Stimulated activated CD8-positive, alpha-beta memory T cell treated with anti-CD3 and anti-CD28 coated beads, Interleukin-15, amount 100 ng/mL, for 48 hours (primary cell): ENCODE measurements around the gene XCL1.
A peak's percentile ranks its signal among the peaks of the same experiment; 100 is the strongest.
"Not testable (repeated sequence)": the region's sequence is repeated elsewhere in the genome, so short reads cannot be mapped to it uniquely, and the experiment has no call there.

ENCODE experiments used
- DNase-seq, 2 donors: peaks; one replicate each; pipeline ENCODE4 v3.0.0-alpha.2; 2020; ENCODE audit warnings: low read depth in 2 of 2

Gene XCL1

DNA sequence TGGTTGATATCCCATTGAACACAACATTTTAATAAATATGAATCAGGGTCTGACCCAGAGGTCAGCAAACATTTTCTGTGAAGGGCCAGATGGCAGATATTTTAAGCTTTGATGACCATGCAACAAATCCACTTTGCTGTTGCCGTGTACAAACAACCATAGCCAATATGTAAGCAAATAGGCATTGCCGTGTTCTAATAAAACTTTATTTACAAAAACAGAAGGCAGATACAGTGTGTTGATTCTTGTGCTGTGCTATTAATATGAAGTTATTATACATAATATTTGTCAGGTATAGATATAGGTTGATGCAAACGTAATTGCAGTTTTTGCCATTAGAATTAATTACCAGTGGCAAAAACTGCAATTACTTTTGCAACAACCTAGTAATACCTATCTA lies 8.8 kb upstream of the XCL1 start:
- no peak for DNase-seq

DNA sequence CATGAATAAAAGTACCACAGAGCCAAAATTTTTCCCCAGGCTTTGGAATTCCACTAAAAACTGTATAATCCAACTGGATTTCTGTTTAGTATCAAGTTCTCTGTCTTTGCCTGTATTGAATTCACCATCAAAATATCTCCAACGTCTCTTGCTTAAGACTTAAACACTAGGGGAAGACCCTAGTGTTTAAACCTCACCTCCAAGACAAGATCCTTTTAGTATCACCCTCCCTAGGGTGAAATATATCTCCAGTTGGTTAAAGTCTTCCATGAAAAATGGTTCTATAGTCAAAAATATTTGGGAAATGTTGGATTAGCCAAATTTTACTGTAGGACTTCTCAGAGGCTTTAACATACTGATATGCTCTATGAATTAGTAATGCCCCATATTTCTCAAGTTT lies 8.1 kb upstream of the XCL1 start:
- DNase-seq = no peak

DNA sequence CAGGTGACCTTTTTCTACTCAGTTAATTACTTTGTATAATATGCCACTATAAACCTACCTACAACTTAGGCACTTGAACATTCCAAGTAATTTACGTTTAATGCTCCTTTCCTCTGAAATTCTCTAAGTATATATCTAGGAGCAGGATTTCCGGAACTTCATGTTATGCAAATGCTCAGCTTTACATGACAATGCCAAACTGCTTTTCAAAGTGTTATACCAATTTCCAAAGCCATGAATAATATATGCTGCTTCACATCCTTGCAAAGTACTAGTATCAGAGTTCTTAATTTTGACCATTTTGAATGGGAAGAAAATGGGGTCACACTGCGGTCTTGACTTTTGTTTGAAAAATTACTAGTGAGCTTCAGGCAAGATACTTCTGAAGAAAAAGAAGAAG lies 5.8 kb upstream of the XCL1 start:
- DNase-seq = no peak

DNA sequence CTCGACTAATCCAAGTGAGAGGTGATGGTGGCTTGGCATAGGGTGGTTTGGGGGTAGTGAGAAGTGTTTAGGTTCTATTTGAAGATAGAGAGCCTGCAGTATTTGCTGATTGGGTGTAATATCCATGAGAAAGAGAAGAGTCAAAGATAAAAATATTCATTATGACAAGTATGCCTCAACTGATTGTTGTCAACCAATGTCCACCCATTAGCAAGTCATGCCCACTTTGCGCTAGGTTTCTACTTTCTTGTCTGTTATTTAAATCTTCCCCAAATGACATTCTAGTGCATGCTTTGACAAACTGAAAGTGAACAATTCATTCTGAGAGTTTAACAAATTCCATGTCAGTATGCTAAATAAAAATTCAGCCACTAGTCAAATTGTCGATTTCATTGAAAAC lies 3.8 kb upstream of the XCL1 start:
- DNase-seq = no peak

DNA sequence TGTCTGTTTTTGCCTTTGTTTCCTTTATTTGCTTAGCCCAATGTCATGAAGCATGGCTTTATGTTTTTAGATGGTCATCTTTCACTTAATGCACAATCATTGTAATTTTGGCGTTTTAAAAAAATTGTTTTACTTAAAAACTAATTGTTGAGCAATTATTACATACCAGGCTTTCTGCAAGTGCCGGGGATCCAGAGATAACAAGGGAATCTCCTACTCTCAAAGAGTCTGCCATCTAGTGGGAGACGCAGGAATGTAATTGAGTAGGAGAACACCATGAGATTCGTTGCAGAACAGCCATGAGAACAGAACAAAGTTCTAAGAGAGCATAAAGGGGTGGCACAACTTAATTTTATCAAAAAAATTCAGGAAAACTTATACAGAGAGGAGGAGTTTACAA lies 2.2 kb upstream of the XCL1 start:
- not testable (repeated sequence) for DNase-seq

DNA sequence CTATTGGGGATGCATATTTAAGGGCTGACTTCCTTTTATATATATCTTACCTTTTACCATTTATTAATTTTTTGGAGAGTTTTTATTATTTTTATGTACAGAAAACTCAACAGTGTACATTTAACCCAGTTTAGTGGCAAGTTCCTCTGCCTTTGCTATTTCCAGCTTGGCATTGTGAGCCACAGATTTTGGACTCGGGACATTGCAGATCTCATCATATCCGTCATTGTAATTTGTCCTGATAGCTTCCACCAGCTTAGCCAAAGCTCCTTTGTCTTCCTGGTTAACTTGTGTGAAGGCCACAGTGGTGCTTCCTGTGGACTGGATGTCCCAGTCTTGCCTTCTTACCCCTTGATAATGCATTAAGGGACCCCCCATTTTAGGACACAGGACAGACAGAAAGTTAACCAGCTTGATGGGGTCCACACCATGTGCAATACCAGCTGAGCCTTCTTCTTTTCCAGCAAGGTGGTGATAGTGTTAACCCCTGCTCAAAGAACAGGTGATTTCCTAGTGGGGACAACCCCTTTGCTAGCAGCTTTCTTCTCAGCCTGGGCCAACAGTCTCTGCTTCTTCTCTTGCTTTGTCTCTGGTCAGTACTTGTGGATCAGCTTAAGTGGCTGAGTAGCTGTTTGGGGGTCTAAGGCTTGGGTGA lies 2.3 kb downstream of the XCL1 start:
- not testable (repeated sequence) for DNase-seq

DNA sequence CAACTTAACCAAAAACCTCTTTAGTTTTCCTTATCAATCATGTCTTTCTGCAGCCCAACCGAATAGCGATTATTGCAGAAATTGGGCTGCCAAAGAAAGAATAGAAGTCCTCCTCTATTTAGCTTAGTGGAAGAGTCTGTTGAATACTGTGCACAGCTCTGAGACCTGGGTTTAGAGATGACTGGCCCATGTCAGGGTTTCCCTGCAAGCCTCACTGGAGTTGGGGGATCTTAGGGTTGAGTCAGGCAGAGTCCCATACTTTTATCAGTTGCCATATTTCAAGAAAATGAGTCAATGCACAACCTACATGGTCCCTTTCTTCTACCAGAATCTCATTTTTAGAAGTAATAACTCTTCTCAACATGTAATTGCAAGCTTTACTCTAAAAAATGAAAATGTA lies 3.9 kb downstream of the XCL1 start:
- DNase-seq = not testable (repeated sequence)

DNA sequence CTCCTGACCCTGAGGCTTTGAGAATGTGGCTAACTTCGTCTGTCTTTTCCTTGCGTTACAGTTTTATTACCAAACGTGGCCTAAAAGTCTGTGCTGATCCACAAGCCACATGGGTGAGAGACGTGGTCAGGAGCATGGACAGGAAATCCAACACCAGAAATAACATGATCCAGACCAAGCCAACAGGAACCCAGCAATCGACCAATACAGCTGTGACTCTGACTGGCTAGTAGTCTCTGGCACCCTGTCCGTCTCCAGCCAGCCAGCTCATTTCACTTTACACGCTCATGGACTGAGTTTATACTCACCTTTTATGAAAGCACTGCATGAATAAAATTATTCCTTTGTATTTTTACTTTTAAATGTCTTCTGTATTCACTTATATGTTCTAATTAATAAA lies 4.6 kb downstream of the XCL1 start:
- not testable (repeated sequence) for DNase-seq

DNA sequence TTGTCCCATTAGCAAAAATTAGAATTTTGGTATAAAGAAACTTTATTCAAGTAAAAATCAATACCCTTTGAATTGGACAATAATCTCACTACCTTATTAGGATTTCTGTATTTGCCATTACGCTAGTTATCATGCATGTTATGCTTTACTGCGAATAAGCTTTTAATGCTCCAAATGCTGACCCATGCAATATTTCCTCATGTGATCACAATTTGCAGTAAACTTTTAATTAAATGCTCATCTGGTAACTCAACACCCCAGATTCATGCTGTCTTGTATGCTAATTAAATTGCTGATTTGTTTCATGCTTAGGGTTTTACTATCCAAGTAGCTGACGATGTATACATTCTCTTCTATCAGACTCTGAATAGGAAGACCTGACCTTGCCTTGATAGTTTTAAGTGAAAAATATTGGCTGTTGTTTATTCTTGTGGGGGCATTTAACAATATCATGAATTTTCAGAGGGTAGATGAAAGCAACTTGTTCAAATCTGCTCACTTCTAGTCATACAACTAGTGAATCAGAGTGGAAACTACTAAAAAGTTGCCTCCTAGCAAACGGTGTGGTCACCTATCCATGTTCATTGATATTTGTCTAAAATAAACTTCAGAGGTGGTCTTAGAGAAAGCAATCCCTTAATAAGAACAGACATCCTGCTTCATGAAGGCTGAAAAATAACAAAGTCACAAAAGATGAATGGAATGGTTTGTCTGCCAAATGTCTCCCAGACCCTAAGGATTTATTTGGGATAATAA lies 5.6 kb downstream of the XCL1 start:
- DNase-seq = no peak

DNA sequence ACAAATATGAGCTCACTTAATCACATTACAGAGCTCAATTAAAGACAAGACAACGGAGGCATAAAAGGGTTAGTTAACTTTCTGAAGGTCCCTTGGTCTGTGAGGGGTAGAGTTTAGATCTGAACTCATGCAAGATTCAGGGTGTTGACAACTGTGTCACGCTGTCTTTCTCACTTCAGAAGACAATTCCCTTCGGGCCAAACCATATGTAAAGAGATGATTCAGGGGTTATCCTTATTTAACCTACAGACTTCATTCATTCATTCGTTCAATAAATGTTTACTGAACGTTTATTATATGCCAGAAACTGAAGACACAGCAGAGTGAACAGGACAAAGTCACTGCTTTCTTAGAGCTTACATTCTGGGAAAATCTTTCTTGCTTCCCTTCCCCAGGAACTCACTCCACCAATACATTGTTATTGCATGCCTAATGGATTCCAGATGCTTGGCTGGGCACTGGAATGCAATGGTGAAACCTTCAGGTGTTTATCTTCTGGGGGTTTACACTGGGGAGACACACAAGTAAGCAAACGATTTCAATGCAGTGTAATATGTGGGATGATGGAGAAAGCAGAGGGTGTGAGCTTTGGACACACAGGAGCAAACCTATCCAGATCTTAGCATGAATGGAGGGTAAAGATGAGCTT lies 6.4 kb downstream of the XCL1 start:
- DNase-seq = no peak

DNA sequence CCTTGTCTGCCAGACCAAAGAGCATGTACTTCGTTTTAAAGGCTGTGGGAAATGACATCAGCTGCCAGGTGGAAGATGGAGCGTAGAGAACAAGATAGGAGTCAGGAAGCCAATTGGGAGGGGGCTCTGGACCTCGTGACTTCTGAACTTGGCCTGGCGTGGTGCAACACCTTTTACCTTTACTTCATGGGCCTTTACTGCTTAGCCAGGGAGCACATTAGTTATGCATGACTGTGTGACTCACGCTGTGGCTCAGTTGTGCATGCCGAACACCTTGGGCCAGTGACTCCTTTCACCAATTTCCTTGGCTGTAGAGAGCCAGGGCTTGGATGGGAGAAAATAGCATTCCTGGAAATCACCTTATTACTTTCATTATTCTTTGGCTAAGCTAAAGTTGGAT lies 7.2 kb downstream of the XCL1 start:
- no peak for DNase-seq

DNA sequence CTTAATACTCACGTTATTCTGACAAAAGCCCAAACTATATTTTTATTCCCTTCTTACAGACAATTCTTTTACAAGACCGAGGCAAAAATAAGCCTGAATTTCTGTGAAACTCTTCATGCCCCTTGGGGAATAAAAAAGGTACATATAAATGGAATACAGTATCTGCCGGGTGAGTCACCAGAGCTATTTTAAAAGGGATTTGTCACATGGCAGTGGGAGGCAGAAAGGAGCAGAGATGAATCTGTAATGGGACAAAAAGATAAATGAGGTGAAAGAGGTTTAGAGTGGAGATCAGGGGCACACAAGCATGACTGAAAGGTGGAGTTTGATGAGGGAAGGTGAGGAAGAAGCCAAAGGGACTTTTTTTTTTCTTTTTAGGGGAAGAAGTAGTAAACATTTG lies 8.8 kb downstream of the XCL1 start:
- no peak for DNase-seq

DNA sequence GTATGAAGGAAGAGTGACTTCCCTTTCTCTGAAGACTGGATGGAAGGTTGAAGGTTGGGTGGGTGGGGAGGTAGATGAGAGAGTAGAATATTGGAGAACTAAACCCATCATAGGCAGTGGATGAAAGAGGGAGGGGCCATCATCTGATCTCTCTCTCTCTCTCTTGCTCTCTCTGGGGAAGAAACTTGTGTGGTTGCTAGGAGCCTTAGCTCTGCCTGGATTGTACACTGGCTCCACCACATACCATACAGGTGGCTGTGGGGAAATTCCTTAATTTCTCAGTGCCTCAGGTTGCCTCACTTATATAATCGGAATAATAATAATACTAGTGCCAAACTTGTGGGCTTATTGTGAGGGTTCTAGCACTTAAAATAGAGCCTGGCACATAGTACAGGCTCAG lies 9.5 kb downstream of the XCL1 start:
- DNase-seq = no peak

DNA sequence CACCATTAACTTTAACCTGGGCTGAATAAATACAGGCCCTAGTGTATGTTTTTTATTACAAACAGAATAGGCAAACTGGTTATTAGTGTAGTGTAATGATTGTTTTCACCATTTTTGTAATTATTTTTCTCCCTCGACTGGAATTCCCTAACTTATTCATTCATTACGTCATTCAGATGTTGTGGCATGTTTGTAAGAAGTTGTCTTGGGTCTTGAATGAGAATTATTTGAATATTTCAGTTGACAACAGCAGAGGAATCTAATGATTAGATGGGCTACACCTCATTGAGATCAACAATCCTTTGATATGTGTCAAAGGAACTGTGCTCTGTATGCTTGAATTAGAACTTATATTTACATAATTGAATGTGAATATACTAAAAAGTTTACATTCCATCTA lies 12.8 kb downstream of the XCL1 start:
- no peak for DNase-seq

DNA sequence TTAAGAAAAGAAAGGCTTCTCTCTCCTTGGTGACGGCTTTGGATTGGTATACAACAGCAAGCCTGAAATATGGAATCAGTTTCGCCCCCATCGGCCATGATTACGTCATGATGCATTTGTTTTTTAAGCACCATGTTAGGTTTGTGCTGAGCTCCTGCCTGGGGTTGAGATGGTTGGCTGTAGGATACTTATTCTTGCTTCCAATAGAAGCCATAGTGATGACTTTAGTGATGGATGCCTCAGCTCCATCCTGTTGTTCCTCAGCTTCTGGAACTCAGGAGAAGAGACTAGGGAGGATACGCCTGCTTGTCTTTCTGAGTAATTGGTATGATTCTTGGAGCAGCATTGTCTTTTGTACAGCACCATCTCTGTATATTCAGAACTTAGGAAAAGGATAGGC lies 14.7 kb downstream of the XCL1 start:
- no peak for DNase-seq

DNA sequence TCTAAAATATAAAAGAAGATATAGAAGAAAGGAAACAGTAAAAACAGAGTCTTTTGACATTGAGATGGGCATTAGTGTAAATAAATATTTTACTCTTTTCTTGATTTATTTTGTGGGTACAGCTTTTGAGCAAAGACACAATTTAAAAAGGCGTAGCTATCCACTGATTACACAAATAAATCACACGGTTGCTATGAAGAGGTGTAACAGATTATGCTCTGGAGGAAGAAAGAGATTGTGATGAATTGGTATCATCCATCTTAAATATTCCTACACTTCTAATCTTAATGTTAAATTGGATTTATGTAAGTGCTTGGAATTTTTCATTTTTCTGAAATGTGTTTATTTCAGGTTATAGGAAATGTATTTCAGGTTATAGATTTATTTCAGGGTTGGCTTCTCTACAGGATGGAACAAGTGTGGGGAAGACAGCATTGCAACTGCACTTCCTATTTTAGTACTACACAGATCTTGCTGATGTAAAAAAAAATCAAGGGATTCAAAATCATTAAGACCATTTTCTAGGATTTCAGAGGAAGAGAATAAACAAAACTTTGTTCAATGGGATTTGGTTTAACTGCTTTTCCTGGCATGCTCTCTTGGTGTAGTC lies 15.3 kb downstream of the XCL1 start:
- DNase-seq = no peak

DNA sequence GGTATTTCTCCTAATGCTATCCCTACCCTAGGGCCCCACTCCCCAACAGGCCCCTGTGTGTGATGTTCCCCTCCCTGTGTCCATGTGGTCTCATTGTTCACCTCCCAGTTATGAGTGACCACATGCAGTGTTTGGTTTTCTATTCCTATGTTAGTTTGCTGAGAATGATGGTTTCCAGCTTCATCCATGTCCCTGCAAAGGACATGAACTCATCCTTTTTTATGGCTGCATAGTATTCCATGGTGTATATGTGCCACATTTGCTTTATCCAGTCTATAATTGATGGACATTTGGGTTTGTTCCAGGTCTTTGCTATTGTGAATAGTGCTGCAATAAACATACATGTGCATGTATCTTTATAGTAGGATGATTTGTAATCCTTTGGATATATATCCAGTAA lies 19.0 kb downstream of the XCL1 start:
- DNase-seq = not testable (repeated sequence)

DNA sequence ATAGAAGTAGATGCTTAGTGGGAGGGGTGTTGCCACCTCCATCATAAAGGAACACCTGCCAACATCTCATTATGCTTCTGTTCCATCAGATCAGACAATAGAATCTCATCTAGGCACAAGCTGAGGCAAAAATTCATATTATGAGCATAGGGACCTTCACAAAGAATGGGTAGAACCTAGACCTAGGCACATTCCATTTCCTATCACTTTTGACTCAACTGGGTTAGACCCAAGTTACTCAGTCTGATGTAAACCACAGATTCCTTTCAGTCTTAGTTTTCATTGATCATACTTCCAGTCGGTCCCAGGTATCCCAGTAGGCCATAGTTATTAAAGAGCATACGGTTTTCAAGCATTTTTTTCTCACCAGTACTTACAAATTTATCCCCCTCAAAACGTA lies 21.7 kb downstream of the XCL1 start:
- no peak for DNase-seq

DNA sequence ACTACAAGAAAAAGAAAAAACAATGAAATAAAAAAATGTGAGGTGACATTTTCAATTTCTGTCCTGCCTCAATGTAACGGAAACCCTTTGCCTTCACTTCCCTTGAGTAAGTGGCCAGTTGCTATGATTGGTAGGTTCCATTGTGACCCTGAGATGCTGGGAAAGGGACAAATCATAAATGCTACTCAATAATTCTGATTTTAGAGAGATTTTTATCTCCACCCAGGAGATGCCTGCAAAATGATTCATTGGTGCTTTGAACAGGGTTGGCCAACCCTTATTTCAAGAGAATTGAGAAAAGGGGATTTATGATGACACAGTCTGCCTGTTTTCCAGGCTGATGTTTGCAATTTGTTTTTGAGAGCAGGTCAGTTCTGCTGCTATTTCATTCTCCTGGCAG lies 22.5 kb downstream of the XCL1 start:
- DNase-seq = no peak

DNA sequence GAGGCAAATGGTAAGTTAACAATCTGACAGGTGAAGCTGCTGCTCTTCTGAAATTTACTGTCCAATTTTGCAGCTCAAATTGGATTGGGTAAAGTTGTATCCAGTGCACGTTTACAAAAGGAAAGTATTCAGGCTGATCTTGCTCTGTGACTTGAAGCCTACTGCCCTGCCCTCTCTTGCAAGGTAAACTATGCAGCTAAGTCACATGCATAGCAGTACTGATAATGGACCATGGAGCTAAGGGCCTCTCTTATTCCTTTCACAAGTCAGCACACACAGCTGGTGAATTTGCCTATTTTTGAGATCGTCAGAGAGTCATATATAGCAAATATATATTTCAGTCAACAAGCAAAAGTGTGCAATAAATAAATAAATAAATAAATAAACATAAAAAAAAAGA lies 23.2 kb downstream of the XCL1 start:
- no peak for DNase-seq

DNA sequence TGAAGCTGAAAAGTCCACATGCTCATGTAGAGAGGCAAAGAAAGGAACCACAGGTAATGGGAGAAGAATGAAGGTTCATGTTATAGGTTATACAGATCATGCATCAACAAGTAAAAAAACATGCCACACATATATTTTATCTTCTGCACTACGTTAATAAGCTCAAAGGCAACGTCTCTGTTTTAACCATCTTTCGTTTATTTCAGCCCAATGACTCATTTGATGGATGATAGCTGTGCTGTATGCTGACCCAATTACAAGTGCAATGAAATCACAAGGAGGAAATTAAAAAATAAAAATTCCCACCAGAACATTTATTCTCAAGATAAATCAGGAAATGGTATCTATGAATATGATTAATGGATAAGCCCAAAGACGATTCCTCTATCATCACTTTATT lies 24.6 kb downstream of the XCL1 start:
- DNase-seq = no peak

DNA sequence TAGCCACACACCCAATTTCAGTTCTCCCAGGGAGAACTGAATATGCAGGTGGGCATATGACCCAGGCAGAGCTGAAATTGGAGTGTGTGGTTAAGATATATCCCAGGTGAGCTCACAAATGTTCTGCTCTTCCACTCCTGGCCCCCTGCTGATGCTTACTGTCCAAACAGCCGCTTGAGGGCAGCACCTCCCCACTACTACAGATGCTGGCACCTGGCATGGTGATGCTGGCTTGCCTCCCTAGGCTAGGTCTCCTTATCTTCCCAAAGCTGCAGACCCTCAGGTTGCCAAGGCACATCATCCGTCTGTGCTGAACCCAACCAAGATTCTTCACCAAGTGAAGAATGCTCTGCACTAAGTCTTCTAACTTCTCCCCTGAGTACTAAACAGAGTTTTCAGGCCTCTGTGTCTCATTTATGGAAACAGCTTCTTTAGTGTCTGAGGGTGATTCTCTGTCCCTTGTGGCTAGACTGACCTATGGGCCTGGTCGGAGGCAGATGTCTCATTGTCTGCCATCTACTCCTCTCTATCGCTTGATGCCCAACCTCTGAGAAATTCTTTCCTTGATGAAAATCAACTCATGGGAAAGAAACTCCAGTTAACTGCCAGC lies 27.2 kb downstream of the XCL1 start:
- peak; percentile 36 to 39 for DNase-seq
